Measurements from ENCODE around the gene KRTAP19-1.

GRCh38 chr21:30518876-30519275, 38.7 kb upstream of the KRTAP19-1 start:
- TF ChIP-seq EGR1 (conservative IDR thresholded peaks at IDR 0.05) = no peak
- no peak for TF ChIP-seq ATF2 (CRISPR knock-in tag; IDR thresholded peaks at IDR 0.05)
- no peak for TF ChIP-seq HMGXB4 (CRISPR knock-in tag; IDR thresholded peaks at IDR 0.05)
- TF ChIP-seq CBX1 (IDR thresholded peaks at IDR 0.05; ENCODE audit: low read depth) = no peak
- no peak for TF ChIP-seq ZBTB12 (CRISPR knock-in tag; IDR thresholded peaks at IDR 0.05)
- TF ChIP-seq ZNF263 (CRISPR knock-in tag; IDR thresholded peaks at IDR 0.05; ENCODE audit: borderline replicate concordance) = no peak
- TF ChIP-seq ZNF23 (CRISPR knock-in tag; IDR thresholded peaks at IDR 0.05) = no peak
- TF ChIP-seq POLR2A (conservative IDR thresholded peaks at IDR 0.05) = no peak
